NCI-H146 treated with DMSO at 0.1 percent for 48 hours (cell line): Measurements from ENCODE around the gene TENT4A.
A peak's percentile ranks its signal among the peaks of the same experiment; 100 is the strongest.
"Not testable (repeated sequence)": the region's sequence is repeated elsewhere in the genome, so short reads cannot be mapped to it uniquely, and the experiment has no call there.

ENCODE experiments used
- DNase-seq: peaks from one replicate; lab custom pipeline; 2025; ENCODE audit not compliant: unreplicated experiment; lab: John Stamatoyannopoulos, UW

The TENT4A gene

DNA sequence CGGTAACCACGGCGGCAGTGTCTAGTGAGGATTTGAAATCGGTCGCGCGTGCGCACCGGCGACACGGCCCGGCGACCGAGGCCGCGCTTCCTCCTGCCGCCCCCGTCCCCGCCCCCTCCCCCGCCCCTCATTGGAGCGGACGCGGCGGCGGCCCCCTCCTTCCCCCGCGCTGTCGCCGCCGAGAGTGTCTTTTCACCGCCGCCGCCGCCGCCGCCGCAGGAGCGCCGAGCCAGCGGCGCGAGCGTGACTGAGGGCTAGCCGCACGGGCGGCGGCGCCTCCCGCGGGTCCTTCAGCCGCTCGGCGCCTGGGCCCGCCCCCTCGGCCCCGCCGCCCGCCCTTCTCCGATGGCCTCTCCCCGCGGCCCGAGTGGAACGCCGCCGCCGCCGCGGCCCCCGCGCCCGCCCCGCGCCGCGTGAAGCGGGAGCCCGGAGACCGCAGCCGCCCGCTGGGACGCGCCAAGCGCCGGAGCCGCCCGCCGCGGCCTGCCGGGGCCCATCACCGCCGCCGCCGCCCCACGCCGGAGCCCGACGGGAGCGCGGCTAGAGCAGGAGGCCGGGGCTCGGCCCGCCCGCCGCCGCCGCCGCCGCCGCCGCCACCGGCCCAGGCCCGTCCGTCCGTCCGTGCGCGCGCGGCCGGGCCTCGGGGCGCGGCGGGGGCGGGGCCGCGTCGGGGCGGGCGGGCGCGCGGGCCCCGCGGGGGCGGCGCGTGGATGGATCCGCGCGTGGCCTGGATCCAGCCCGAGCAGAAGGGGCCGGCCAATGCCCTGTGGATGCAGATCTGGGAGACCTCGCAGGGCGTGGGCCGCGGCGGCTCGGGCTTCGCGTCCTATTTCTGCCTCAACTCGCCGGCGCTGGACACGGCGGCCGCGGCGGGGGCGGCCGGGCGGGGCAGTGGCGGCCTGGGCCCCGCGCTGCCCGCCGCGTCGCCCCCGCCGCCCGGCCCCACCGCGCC lies at the start of gene TENT4A:
TENT4A (plus strand) TSS at position 159 of the 952 bp plus-strand sequence; CDS start at position 711, 552 bp downstream.
- DNase-seq: no peak

DNA sequence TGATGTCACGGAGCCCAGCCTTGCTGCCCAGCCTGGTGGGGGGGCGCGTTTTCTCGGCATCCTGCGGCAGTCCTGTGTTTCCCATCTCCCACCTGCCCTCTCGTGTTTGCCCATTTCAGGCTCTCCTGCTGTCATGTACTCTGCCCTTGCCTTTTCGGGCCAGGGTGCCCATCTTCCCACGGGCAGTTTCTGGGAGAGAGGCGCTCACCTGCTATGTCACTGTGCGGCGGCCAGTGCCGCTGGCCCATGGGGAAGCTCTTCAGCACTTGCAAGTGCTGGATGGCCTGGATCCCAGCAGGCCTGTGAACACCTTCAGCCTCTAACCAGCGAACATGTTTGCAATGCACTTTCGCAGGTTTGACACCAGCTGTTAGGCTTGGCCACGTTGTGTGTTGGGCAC lies 46.5 kb upstream of the TENT4A start:
- DNase-seq: no peak

GRCh38 chr5:6667648-6668047 lies 45.6 kb upstream of the TENT4A start:
- no peak for DNase-seq

DNA sequence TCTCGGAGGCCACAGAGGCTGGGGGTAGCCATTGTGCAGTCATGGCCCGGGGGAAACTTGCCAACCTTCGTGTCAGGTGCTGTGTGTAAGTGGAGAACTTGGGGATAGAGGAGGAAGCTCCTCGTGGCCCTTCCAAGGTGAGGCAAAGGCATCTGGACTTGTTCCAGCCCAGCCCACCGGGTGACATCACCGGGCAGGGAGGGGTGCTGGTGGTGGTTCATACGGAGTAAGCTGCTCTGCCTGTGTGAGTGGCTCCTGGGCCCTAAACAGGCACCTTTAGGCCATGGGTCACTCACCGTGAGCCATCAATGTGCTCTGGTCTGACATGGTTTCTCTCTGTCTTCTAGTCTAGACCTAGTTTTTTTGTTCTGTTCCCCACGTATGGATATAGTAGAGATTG lies 44.5 kb upstream of the TENT4A start:
- not testable (repeated sequence) for DNase-seq

DNA sequence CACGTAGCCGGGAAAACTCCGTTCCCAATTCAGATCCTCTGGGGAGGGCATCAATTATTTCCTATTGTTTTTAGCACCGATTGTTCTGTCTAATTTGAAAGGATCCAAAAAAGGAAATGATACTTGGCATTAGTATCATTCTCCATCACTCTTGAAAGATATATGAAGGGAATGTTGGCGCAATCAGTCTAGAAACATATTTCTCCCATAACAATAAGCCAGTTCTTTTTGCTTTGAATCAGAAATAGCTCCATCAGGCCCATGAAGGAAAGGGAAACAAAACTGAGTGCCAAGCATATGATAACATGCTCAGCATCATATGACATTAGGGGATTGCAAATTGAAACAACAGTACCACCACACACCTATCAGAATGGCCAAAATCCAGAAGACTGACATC lies 40.2 kb upstream of the TENT4A start:
- no peak for DNase-seq

GRCh38 chr5:6673963-6674362 lies 39.3 kb upstream of the TENT4A start:
- DNase-seq: no peak

DNA sequence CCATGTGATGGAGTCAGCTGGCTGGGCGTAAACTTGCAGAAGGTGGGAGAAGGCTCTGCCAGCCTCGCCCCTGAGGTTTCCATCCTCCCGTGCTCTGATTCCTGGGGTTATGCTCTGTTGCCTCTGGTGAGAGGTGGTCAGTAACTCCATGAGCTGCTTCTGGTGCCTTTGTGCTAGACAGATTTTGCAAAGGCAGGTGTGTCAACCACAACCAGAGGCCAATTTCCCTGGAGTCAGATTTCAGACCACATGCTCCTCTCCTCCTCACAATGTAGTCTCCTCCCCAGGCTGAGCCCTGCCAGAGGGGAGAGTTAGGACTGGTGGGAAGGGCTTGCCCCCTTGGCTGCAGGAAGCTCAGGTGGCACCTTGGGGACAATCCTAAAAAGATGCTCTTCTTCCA lies 38.8 kb upstream of the TENT4A start:
- DNase-seq: peak; percentile 70

GRCh38 chr5:6674886-6675285 lies 38.3 kb upstream of the TENT4A start:
- DNase-seq: no peak

DNA sequence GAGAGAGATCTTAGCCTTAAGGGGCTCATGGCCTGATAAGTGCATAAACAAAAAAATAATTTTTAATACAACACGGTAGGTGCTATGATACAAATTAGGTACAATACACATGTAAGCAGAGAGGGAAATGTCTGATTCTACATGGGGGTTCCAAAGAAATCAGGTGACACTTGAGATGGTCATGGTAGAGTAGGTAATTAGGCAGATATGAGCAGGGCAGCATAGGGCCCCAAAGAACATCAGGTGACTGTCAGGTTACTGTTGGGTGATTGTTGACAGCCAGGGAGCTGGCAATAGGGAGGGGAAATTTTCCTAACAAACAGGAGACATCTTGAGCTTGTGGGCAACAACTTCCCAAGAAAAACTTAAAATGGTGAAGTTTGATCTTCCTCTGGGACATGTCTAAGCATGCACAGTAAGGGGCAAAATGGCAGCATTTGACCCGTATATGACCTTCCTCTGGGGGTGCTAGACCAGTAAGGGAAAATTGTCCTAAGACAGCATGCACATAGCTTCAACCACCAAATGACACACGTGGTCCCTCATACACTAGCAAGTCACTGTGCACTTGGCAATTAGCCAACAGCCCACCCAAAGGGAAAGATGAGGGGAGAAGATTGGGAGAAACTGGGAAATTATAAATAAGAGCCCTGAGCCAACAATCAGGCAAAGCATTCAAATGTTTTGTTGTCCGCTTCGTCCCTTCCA lies 37.3 kb upstream of the TENT4A start:
- DNase-seq: no peak

- DNase-seq: no peak
Observed at GRCh38 chr5:6676702-6677101, 36.5 kb upstream of the TENT4A start.

- DNase-seq: no peak
Observed at GRCh38 chr5:6678385-6678784, 34.8 kb upstream of the TENT4A start.

DNA sequence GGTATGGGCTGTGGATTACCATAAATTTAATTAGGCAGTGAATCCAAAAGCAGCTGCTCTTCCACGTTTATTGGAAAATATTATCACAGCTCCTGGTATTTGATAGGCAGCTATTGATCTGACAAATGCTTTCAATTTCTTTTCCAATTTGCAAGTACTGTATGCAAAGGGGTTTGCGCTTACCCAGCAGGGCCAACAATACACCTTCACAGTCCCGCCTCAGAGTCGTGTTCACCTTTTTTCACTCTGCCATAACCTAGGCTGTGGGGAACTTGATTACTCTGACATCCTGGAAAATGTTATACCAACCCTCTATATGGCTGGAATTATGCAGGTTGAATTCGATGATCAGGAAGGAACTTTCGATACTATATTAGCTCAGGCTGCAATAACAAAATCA lies 32.3 kb upstream of the TENT4A start:
- no peak for DNase-seq

DNA sequence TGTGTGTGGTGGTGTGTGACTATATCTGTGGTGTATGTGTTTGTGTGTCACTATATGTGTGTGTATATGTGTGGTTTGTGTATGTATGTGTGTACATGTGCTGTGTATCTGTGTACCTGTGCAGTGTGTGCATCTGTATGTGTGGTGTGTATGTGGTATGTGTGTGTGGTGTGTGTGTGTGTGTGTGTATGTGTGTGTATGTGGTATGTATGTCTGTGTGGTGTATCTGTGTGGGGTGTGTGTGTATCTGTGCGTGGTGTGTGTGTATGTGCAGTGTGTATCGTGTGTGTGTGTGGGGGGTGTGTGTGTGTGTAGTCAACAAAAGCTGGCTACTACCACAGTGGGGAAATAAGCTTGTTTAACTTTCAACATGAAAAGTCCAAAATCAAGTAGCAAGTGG lies 31.6 kb upstream of the TENT4A start:
- DNase-seq: no peak

GRCh38 chr5:6682239-6682638 lies 31.0 kb upstream of the TENT4A start:
- DNase-seq: no peak

DNA sequence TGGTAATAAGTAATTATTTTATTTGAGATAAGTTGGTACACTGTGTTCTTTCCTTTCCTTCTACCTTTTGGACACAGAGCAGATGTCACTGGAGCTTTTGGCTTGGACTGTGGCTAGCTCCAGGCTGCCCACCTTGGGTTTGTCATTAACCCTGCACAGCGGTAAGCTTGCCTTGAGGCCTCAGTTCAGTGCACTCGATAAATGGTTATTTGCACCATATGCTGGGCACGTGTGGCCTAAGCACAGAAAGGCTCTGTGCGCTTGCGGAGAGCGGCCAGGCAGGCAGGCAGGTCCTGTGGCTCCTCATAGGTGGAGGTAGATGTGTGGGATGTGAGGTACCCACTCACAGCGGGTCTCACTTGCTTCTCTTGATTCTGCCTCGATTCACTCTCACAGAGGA lies 30.0 kb upstream of the TENT4A start:
- DNase-seq: no peak

DNA sequence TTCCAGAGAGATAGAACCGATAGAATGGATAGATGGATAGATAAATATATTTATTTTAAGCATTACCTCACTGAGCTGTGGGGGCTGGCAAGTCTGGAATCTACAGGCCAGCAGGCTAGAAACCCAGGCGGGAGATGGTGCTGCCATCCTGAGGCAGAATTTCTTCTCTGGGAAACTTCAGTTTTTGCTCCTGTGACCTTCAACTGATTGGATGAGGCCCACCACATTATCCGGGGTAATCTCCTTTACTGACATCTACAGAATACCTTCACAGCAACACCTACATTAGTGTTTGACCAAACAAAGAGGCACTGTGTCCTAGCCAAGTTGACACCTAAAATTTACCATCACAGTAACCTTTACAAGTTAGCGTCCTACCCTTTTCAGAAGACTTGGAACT lies 29.2 kb upstream of the TENT4A start:
- DNase-seq: no peak

- no peak for DNase-seq
Observed at GRCh38 chr5:6686501-6686900, 26.7 kb upstream of the TENT4A start.

- DNase-seq: no peak
Observed at GRCh38 chr5:6686915-6687409, 26.3 kb upstream of the TENT4A start.

DNA sequence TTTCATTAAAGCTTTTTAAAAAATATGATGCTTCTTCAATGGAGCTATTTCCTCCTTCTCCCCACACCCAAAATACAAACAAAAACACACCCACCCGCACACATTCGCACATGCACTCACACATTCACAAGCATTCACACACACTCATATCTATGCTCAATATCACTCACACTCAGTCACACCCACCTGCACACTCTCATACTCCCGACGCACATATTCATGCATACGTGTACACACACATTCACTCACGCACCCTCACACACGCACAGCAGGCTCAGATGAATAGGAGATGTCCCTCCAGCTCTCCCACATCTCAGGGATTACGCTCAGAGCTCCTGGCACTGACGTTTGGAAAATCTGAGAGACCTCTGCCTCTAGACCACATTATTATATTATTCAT lies 25.7 kb upstream of the TENT4A start:
- DNase-seq: no peak

DNA sequence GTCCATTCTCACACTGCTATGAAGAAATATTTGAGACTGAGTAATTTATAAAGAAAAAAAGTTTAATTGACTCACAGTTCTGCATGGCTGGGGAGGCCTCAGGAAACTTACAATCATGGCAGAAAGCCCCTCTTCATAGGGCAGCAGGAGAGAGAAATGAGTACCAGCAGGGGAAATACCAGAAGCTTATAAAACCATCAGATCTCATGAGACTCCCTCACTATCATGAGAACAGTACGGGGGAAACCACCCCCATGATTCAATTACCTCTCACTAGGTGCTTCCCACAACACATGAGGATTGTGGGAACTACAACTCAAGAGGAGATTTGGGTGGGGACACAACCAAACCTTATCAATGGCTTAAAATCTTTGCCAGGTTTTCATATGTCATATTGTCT lies 20.3 kb upstream of the TENT4A start:
- DNase-seq: no peak

- DNase-seq: no peak
Observed at GRCh38 chr5:6698696-6699095, 14.5 kb upstream of the TENT4A start.

DNA sequence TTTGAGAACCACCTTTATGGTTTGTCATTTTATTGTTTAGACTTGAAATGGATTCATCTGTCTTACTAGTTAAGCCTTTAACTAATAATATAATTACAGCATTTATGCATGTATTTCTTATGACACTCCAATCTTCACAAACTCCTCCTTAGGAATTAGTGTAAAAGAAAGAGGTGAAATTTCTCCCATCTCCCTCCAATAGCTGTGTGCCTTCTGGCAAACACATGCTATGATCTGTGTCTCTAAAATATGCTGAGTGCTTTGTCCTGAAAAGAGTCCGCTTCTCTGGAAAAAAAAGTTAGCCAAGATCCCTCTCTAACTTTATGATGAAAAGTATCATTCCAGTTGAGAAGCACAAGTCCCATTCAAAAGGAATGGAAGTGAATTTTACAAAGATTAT lies 13.9 kb upstream of the TENT4A start:
- DNase-seq: no peak
